HepG2 (cell line): Measurements from ENCODE around the gene ARFIP2. TPM values are rescaled to one million over a fixed set of nuclear protein-coding genes. Genes with fewer than 3 reads are reported as not detected.

Experiments used
- DNMT3B ChIP-seq: conservative IDR thresholded peaks from 2 replicates; pipeline ENCODE4 v1.6.1; 2016; ENCODE audit warnings: missing biosample characterization, control low read depth
- FOXK2 ChIP-seq: fragments of 450-650 bp; IDR thresholded peaks from 2 replicates; pipeline ENCODE4 v1.6.1; 2016
- GZF1 ChIP-seq: sonication (generic); formaldehyde crosslinking; IDR thresholded peaks from 2 replicates; pipeline ENCODE4 v1.5.1; 2020; ENCODE audit warnings: mild to moderate bottlenecking, missing genetic modification reagents
- HOXA7 ChIP-seq: sonication (generic); formaldehyde crosslinking; IDR thresholded peaks from 2 replicates; pipeline ENCODE4 v1.8.1; 2022; ENCODE audit warnings: mild to moderate bottlenecking, missing genetic modification reagents, moderate library complexity
- LRRFIP1 ChIP-seq: sonication (generic); formaldehyde crosslinking; conservative IDR thresholded peaks from 2 replicates; pipeline ENCODE4 v1.4.0; 2020; ENCODE audit warnings: missing genetic modification reagents
- MTERF4 ChIP-seq: sonication (generic); formaldehyde crosslinking; IDR thresholded peaks from 2 replicates; pipeline ENCODE4 v1.8.0; 2023; ENCODE audit warnings: mild to moderate bottlenecking, missing genetic modification reagents
- TAF1 ChIP-seq: sonication (generic); formaldehyde crosslinking; IDR thresholded peaks from 2 replicates; pipeline ENCODE4 v1.4.0; 2020; ENCODE audit warnings: missing genetic modification reagents
- TSC22D2 ChIP-seq: sonication (generic); formaldehyde crosslinking; IDR thresholded peaks from 2 replicates; pipeline ENCODE4 v1.5.1; 2020; ENCODE audit warnings: missing genetic modification reagents, mild to moderate bottlenecking, borderline replicate concordance
- ZFX ChIP-seq: sonication (generic); formaldehyde crosslinking; IDR thresholded peaks from 2 replicates; pipeline ENCODE4 v1.4.0; 2020; ENCODE audit warnings: mild to moderate bottlenecking, low read depth, missing genetic modification reagents, moderate library complexity
- ZNF414 ChIP-seq: sonication (generic); formaldehyde crosslinking; IDR thresholded peaks from 2 replicates; pipeline ENCODE4 v1.5.0; 2020; ENCODE audit warnings: missing genetic modification reagents
- ZNF646 ChIP-seq: sonication (generic); formaldehyde crosslinking; IDR thresholded peaks from 2 replicates; pipeline ENCODE4 v1.9.0; 2021; ENCODE audit warnings: mild to moderate bottlenecking, missing genetic modification reagents
- ZNF773 ChIP-seq: sonication (generic); formaldehyde crosslinking; IDR thresholded peaks from 2 replicates; pipeline ENCODE4 v1.4.0; 2020; ENCODE audit warnings: missing genetic modification reagents, borderline replicate concordance
- ZNF891 ChIP-seq: sonication (generic); formaldehyde crosslinking; IDR thresholded peaks from 2 replicates; pipeline ENCODE4 v1.5.0; 2020; ENCODE audit warnings: mild to moderate bottlenecking, missing genetic modification reagents
- polyA plus RNA-seq, 8 experiments: library from polyadenylated mRNA; depleted of rRNA in 3 of 8; stranded (reverse) in 7 of 8; unstranded in 1 of 8; fragments of >200 nt; fragmentation: Illumina TruSeq in 4 of 8; extraction: Trizol in 4 of 8; gene quantifications; 2 replicates each; pipeline versions ENCODE4 v1.2.1 to v1.2.3, GENCODE V29; 2011 to 2016; ENCODE audit warnings: low read depth in 4 of 8, missing spikeins in 1 of 8, mixed read lengths in 1 of 8; ENCODE audit not compliant: insufficient read depth in 1 of 8
- total RNA-seq, 5 experiments: library from RNA; depleted of rRNA; stranded (reverse); fragments of >200 nt; fragmentation: Illumina TruSeq; extraction: Trizol; gene quantifications; 2 replicates each; pipeline ENCODE4 v1.2.3, GENCODE V29; 2016; ENCODE audit warnings: low read depth in 1 of 5

ARFIP2 gene
- total and polyA plus RNA-seq, 2 of the 13 experiments (the other 11 are each of a cell fraction or from before 2014, with no cell fraction given), result 56.6 to 60.2 TPM

GRCh38 chr11:6481012-6481923 is at the start of gene ARFIP2, which contains the start of gene TIMM10B (continued):
- TF ChIP-seq ZNF646, result no peak
- peak; percentile 62; the same call in 1 of the 2 replicates for TF ChIP-seq FOXK2
- peak; percentile 56; the same call in 1 of the 2 replicates for TF ChIP-seq DNMT3B
- no peak for TF ChIP-seq TSC22D2
- 0 out of 2 replicates have a peak, but pooled peaks have one; percentile 60 for TF ChIP-seq GZF1
- TF ChIP-seq ZNF414 (CRISPR knock-in tag), result no peak; the same call in 1 of the 2 replicates
- no peak for TF ChIP-seq ZNF891 (CRISPR knock-in tag)
- TF ChIP-seq HOXA7 (CRISPR knock-in tag), result no peak
- TF ChIP-seq TAF1, result peak; percentile 89
- TF ChIP-seq ZNF773 (CRISPR knock-in tag), result 0 out of 2 replicates have a peak, but pooled peaks have one; percentile 4
- peak; percentile 86 for TF ChIP-seq ZFX (CRISPR knock-in tag)
- no peak for TF ChIP-seq MTERF4
- TF ChIP-seq LRRFIP1, result no peak
